ENCODE measurements around the gene MYO5B. TPM values are rescaled to one million over a fixed set of nuclear protein-coding genes. Genes with fewer than 3 reads are reported as not detected.

MYO5B gene
- total RNA-seq, 2 experiments from 2014 or later, result not detected

DNA sequence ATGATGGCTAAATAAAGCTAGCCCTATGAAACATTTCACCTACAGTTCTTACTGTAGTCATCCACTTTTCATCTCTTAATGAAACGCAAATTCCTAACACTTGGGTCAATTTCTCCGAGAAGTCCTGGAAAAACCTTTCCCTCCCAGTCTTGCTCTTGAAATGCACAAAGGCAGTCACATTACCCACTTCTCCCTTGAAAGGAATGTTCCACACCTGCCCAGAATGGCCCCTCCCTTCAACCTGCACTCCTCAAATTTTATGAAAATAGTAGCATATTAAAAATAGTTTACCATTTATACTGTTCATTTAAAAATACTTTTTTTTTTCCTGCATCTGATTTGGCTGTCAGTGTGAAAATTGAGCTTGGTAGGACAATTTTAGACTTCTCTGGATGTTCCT, 316.9 kb downstream of the MYO5B start:
- ChIA-PET CTCF (ENCODE audit: unreplicated experiment) (no interaction called here), POLR2A (no interaction called here)
- no peak overlapping the region for H3K27ac ChIP-seq (ENCODE audit: low read depth, low read length, poor library complexity, severe bottlenecking)
- H2AFZ ChIP-seq (ENCODE audit: low read length), result no peak overlapping the region
- BruUV-seq (replicated peaks), result no TSS peak
- no peaks in the 10 kb centered on the region for H3K9me2 ChIP-seq (ENCODE audit: insufficient read depth, low read length)
- no peaks in the 10 kb centered on the region for H3K9me3 ChIP-seq (ENCODE audit: low read length)
- TF ChIP-seq, protein P1, sequence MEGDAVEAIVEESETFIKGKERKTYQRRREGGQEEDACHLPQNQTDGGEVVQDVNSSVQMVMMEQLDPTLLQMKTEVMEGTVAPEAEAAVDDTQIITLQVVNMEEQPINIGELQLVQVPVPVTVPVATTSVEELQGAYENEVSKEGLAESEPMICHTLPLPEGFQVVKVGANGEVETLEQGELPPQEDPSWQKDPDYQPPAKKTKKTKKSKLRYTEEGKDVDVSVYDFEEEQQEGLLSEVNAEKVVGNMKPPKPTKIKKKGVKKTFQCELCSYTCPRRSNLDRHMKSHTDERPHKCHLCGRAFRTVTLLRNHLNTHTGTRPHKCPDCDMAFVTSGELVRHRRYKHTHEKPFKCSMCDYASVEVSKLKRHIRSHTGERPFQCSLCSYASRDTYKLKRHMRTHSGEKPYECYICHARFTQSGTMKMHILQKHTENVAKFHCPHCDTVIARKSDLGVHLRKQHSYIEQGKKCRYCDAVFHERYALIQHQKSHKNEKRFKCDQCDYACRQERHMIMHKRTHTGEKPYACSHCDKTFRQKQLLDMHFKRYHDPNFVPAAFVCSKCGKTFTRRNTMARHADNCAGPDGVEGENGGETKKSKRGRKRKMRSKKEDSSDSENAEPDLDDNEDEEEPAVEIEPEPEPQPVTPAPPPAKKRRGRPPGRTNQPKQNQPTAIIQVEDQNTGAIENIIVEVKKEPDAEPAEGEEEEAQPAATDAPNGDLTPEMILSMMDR (conservative IDR thresholded peaks at IDR 0.05; ENCODE audit: low read length), result no peak
- no peaks in the 10 kb centered on the region for H3K36me3 ChIP-seq (ENCODE audit: insufficient read depth, low read length)
- intact Hi-C loops (cut with micrococcal nuclease; ENCODE audit: unreplicated experiment), result no loop called here
- no peak overlapping the region for H3K4me2 ChIP-seq (ENCODE audit: low read length)
- H4K20me1 ChIP-seq (ENCODE audit: insufficient read depth, low read length), result no peaks in the 10 kb centered on the region
- no peak for DNase-seq (ENCODE audit: low spot score)
- H3K4me3 ChIP-seq (ENCODE audit: low read depth, low read length, poor library complexity, severe bottlenecking), result no peak overlapping the region
- no peaks in the 10 kb centered on the region for H3K4me1 ChIP-seq (ENCODE audit: insufficient read depth, low read length, poor library complexity, severe bottlenecking)
- no peaks in the 10 kb centered on the region for H3K79me2 ChIP-seq (ENCODE audit: insufficient read depth, low read depth, low read length)

DNA sequence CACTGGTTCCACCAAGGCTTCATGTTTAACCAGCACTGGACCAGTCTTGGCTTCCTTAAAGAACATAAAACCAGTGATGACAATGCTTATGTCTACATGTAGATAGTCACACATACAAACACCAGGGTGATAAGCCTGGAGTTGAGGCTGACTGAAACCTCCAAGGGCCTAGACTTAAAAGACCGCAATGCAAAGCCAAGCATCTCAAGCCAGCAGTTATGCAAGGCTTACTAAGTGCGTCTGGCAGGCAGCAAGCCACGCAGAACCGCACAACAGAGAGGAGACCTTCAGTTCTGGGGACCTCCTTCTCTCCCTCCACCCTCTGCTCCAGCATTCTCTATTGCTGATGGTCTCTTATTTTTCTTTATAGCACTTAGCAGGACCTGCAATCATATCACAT, 318.4 kb downstream of the MYO5B start:
- POLR2A ChIA-PET, result interaction anchor here (0.6 kb wide), 1 partner anchor 20 kb away, joined by 3 read pairs; no protein-coding TSS in a partner anchor
- TF ChIP-seq, protein P1 (conservative IDR thresholded peaks at IDR 0.05; ENCODE audit: low read length), result no peak
- no peak for TF ChIP-seq EZH2phosphoT487 (IDR thresholded peaks at IDR 0.05; ENCODE audit: borderline replicate concordance, low read depth, low read length)
- BruUV-seq (replicated peaks), result no TSS peak
- no peaks in the 10 kb centered on the region for H4K20me1 ChIP-seq (ENCODE audit: insufficient read depth, low read length)
- H3K9me3 ChIP-seq (ENCODE audit: low read length), result no peaks in the 10 kb centered on the region
- no peak overlapping the region for H3K4me3 ChIP-seq (ENCODE audit: low read depth, low read length, poor library complexity, severe bottlenecking)
- CTCF ChIA-PET (ENCODE audit: unreplicated experiment), result no interaction called here
- no peaks in the 10 kb centered on the region for H3K9me2 ChIP-seq (ENCODE audit: insufficient read depth, low read length)
- no peak overlapping the region for H3K27ac ChIP-seq (ENCODE audit: low read depth, low read length, poor library complexity, severe bottlenecking)
- intact Hi-C loops (cut with micrococcal nuclease; ENCODE audit: unreplicated experiment), result no loop called here
- H2AFZ ChIP-seq (ENCODE audit: low read length), result no peak overlapping the region
- no peaks in the 10 kb centered on the region for H3K4me1 ChIP-seq (ENCODE audit: insufficient read depth, low read length, poor library complexity, severe bottlenecking)
- H3K36me3 ChIP-seq (ENCODE audit: insufficient read depth, low read length), result no peaks in the 10 kb centered on the region
- H3K4me2 ChIP-seq (ENCODE audit: low read length), result no peak overlapping the region
- H3K79me2 ChIP-seq (ENCODE audit: insufficient read depth, low read depth, low read length), result no peaks in the 10 kb centered on the region
- DNase-seq (ENCODE audit: low spot score), result no peak

DNA sequence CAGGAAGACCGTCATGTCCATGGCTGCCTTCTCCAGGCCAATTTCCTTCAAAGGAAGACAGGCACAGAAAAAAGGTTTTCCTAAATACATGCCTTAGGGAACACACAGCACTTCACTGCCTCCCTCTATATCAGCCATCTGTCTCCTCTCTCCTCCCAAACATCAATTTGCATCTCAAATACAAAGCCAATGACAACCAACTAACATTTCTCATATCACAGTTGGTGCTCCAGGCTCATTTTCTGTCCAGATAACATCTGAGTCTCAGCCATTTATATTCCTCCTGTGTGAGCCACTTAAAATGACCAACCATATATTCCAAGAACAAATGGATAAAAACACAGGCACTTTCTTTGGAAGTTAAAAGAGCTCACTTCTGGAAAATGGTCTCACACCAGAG, 319.2 kb downstream of the MYO5B start:
- Histone ChIP-seq H3K4me1 (ENCODE audit: insufficient read depth, low read length, poor library complexity, severe bottlenecking) (no peaks in the 10 kb centered on the region), H3K27ac (ENCODE audit: low read depth, low read length, poor library complexity, severe bottlenecking) (no peak overlapping the region), H3K79me2 (ENCODE audit: insufficient read depth, low read depth, low read length) (no peaks in the 10 kb centered on the region), H3K9me3 (ENCODE audit: low read length) (no peaks in the 10 kb centered on the region), H2AFZ (ENCODE audit: low read length) (no peak overlapping the region), H3K4me3 (ENCODE audit: low read depth, low read length, poor library complexity, severe bottlenecking) (no peak overlapping the region), H3K9me2 (ENCODE audit: insufficient read depth, low read length) (no peaks in the 10 kb centered on the region), H3K4me2 (ENCODE audit: low read length) (no peak overlapping the region), H3K36me3 (ENCODE audit: insufficient read depth, low read length) (no peaks in the 10 kb centered on the region), H4K20me1 (ENCODE audit: insufficient read depth, low read length) (no peaks in the 10 kb centered on the region)
- POLR2A ChIA-PET, result interaction anchor here (0.6 kb wide), 1 partner anchor 19 kb away, joined by 3 read pairs; no protein-coding TSS in a partner anchor
- BruUV-seq (replicated peaks), result no TSS peak
- TF ChIP-seq EZH2phosphoT487 (IDR thresholded peaks at IDR 0.05; ENCODE audit: borderline replicate concordance, low read depth, low read length), result no peak
- TF ChIP-seq, protein P1 (conservative IDR thresholded peaks at IDR 0.05; ENCODE audit: low read length), result no peak
- CTCF ChIA-PET (ENCODE audit: unreplicated experiment), result no interaction called here
- no peak for DNase-seq (ENCODE audit: low spot score)
- intact Hi-C loops (cut with micrococcal nuclease; ENCODE audit: unreplicated experiment), result no loop called here
